Suprapubic skin (tissue), 4 donors: ENCODE data around the gene ZNF629. TPM values are rescaled to one million over a fixed set of nuclear protein-coding genes. Genes with fewer than 3 reads are reported as not detected.
A peak's percentile ranks its signal among the peaks of the same experiment; 100 is the strongest.
"Not testable (repeated sequence)": the region's sequence is repeated elsewhere in the genome, so short reads cannot be mapped to it uniquely, and the experiment has no call there.

ENCODE experiments used
- DNase-seq, 2 donors: peaks; one replicate each; pipeline ENCODE4 v3.0.0-alpha.2; 2019; ENCODE audit warnings: low spot score in 2 of 2
- H3K27ac ChIP-seq: fragments of 200-600 bp; sonication (generic); one replicate; pipeline ENCODE4 v1.5.1; 2019
- H3K27me3 ChIP-seq: fragments of 200-600 bp; sonication (generic); one replicate; pipeline ENCODE4 v1.5.1; 2019
- H3K36me3 ChIP-seq: fragments of 200-600 bp; sonication (generic); one replicate; pipeline ENCODE4 v1.5.1; 2019
- H3K4me1 ChIP-seq: fragments of 200-600 bp; sonication (generic); one replicate; pipeline ENCODE4 v1.5.1; 2019
- H3K4me3 ChIP-seq: fragments of 200-600 bp; sonication (generic); one replicate; pipeline ENCODE4 v1.5.1; 2019; ENCODE audit warnings: mild to moderate bottlenecking
- H3K9me3 ChIP-seq: fragments of 200-600 bp; sonication (generic); one replicate; pipeline ENCODE4 v1.5.1; 2019
- CTCF ChIP-seq, 2 donors: fragments of 200-600 bp in 1 of 2; fragments of 450-650 bp in 1 of 2; sonication (generic) in 1 of 2; IDR thresholded peaks; one replicate each; pipeline ENCODE4 v1.5.1; 2016 to 2019; ENCODE audit warnings: antibody characterized with exemption in 2 of 2, mild to moderate bottlenecking in 1 of 2, moderate library complexity in 1 of 2
- EP300 ChIP-seq: sonication (generic); formaldehyde crosslinking; IDR thresholded peaks from one replicate; pipeline ENCODE4 v1.6.1; 2017; ENCODE audit warnings: antibody characterized with exemption
- POLR2A ChIP-seq, 2 donors: fragments of 450-650 bp; IDR thresholded peaks; one replicate each; pipeline ENCODE4 v1.6.1; 2017; ENCODE audit warnings: antibody characterized with exemption in 2 of 2, mild to moderate bottlenecking in 2 of 2, moderate library complexity in 2 of 2
- POLR2AphosphoS5 ChIP-seq, 3 donors: sonication (generic); formaldehyde crosslinking; IDR thresholded peaks; one replicate each; pipeline ENCODE4 v1.6.1; 2017; ENCODE audit warnings: antibody characterized with exemption in 3 of 3
- WGBS: methylation state at CpG from one replicate; pipeline ENCODE4 v1.1.5; 2018; 5-methylcytosine and 5-hydroxymethylcytosine counted together
- total RNA-seq, 4 donors: library from RNA; depleted of rRNA; stranded (reverse); fragments of >200 nt; gene quantifications; one replicate each; pipeline ENCODE4 v1.1.0, GENCODE V29; 2016

The ZNF629 gene
- total RNA-seq, 4 donors from 2014 or later = 11.5 to 22.9 (median 16.1) TPM

- Histone ChIP-seq H3K27me3 (no peaks in the 10 kb centered on the region), H3K4me3 (no peak overlapping the region), H3K4me1 (peaks cover 17% of the 10 kb centered on the region), H3K36me3 (no peaks in the 10 kb centered on the region), H3K27ac (no peak overlapping the region), H3K9me3 (no peaks in the 10 kb centered on the region)
- 87% methylated on average over 26 of the region's 34 CpGs for WGBS
- TF ChIP-seq POLR2AphosphoS5 (IDR thresholded peaks at IDR 0.05) = no peak
- TF ChIP-seq POLR2A (IDR thresholded peaks at IDR 0.05) = no peak
- TF ChIP-seq CTCF (IDR thresholded peaks at IDR 0.05) = no peak
- TF ChIP-seq EP300 = no peak
- no peak for DNase-seq
Measured at GRCh38 chr16:30820952-30821421, 34.0 kb upstream of the ZNF629 start.

- Histone ChIP-seq H3K4me1 (peaks cover 15% of the 10 kb centered on the region), H3K27me3 (no peaks in the 10 kb centered on the region), H3K4me3 (no peak overlapping the region), H3K36me3 (no peaks in the 10 kb centered on the region), H3K27ac (no peak overlapping the region), H3K9me3 (no peaks in the 10 kb centered on the region)
- no peak for DNase-seq
- WGBS = 60% methylated on average over 2 of the region's 2 CpGs
- no peak for TF ChIP-seq POLR2AphosphoS5 (IDR thresholded peaks at IDR 0.05)
- TF ChIP-seq EP300 = no peak
- TF ChIP-seq POLR2A (IDR thresholded peaks at IDR 0.05) = no peak
- TF ChIP-seq CTCF (IDR thresholded peaks at IDR 0.05) = no peak
Measured at GRCh38 chr16:30816769-30817168, 29.8 kb upstream of the ZNF629 start.

DNA sequence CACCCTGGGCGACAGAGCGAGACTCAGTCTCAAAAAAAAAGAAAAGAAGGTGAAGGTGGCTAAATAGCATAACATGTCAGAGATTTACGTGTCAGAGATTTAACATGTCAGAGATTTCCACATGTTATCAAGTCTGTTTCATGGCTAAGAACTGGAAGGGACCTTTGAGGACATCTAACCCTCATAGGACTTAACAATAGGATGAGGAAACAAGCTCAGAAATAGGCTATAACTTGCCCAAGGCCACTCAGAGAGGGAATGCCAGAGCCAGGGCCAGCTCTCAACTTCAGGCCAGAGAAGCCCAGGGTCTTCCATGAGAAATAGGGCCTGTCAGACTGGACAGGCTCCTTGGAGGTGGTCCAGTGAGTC, 26.8 kb upstream of the ZNF629 start:
- peaks cover 15% of the 10 kb centered on the region for H3K4me1 ChIP-seq
- peak overlapping the region; percentile 80 for H3K27ac ChIP-seq
- no peaks in the 10 kb centered on the region for H3K36me3 ChIP-seq
- H3K9me3 ChIP-seq = no peaks in the 10 kb centered on the region
- no peaks in the 10 kb centered on the region for H3K27me3 ChIP-seq
- peak overlapping the region; percentile 54 for H3K4me3 ChIP-seq
- WGBS = 93% methylated on average over 3 of the region's 3 CpGs
- no peak for TF ChIP-seq CTCF (IDR thresholded peaks at IDR 0.05)
- TF ChIP-seq EP300 = peak; percentile 51
- DNase-seq = no peak

- H3K36me3 ChIP-seq, H3K4me3 ChIP-seq, H3K27ac ChIP-seq, H3K9me3 ChIP-seq, H3K27me3 ChIP-seq, DNase-seq: not testable (repeated sequence)
- WGBS = 86% methylated on average over 5 of the region's 5 CpGs
- H3K4me1 ChIP-seq = peaks cover 35% of the 10 kb centered on the region
Measured at GRCh38 chr16:30809675-30810074, 22.7 kb upstream of the ZNF629 start.

DNA sequence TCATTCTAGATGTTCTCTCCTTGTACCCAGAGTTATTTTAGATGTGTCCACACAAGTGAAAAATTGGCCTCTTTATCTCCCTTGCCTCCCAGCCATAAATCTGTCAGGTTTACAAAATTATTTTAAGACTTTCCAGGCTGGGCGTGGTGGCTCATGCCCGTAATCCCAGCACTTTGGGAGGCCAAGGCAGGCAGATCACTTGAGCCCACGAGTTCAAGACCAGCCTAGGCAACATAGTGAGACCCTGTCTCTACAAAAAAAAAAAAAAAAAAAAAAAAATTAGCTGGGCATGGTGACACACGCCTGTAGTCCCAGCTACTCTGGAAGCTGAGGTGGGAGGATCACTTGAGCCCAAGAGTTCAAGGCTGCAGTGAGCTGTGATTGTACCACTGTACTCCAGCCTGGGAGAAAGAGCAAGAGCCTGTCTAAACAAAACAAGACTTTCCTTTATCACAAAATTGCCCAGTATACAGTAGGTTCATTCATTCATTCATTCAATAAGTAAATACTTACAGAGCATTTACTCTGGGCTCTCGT, 22.0 kb upstream of the ZNF629 start:
- not testable (repeated sequence) for H3K27ac ChIP-seq, H3K36me3 ChIP-seq, H3K4me3 ChIP-seq, H3K27me3 ChIP-seq, H3K9me3 ChIP-seq, DNase-seq
- WGBS = 41% methylated on average over 5 of the region's 5 CpGs
- peaks cover 28% of the 10 kb centered on the region for H3K4me1 ChIP-seq

- no peak for DNase-seq
- Histone ChIP-seq H3K9me3 (no peaks in the 10 kb centered on the region), H3K4me1 (peaks cover 21% of the 10 kb centered on the region), H3K4me3 (no peak overlapping the region), H3K27ac (no peak overlapping the region), H3K36me3 (no peaks in the 10 kb centered on the region), H3K27me3 (no peaks in the 10 kb centered on the region)
- 90% methylated on average over 5 of the region's 5 CpGs for WGBS
- TF ChIP-seq EP300 = no peak
- TF ChIP-seq POLR2A (IDR thresholded peaks at IDR 0.05) = no peak
- no peak for TF ChIP-seq POLR2AphosphoS5 (IDR thresholded peaks at IDR 0.05)
- no peak for TF ChIP-seq CTCF (IDR thresholded peaks at IDR 0.05)
Measured at GRCh38 chr16:30808146-30808545, 21.1 kb upstream of the ZNF629 start.
